Measurements from ENCODE around the gene EFNB2.

EFNB2 gene

DNA sequence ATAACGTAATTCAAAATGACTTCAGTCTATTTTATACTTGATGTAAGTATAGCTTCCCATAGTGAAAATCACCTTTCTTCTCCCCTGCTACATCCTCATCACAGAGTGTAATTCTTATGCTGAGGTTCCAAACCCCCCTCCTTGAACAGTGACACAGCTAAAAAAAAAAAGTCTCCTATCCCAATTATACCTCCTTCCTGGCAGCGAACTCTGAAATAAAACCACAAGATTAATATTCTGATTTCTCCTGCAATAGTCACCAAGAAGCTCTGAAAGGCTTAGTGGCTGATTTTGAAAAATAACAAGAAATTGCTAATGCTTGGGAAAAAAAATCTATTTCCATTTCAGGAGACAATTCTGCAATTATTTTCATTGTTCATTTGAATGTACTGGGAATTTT lies 36.3 kb downstream of the EFNB2 start:
- DNase-seq = no peak

GRCh38 chr13:106498571-106498970 lies 36.9 kb downstream of the EFNB2 start:
- DNase-seq = no peak

- no peak for DNase-seq
These were observed 37.3 kb downstream of the EFNB2 start for GRCh38 chr13:106498158-106498557.

GRCh38 chr13:106497079-106497478 lies 38.4 kb downstream of the EFNB2 start:
- DNase-seq = no peak

DNA sequence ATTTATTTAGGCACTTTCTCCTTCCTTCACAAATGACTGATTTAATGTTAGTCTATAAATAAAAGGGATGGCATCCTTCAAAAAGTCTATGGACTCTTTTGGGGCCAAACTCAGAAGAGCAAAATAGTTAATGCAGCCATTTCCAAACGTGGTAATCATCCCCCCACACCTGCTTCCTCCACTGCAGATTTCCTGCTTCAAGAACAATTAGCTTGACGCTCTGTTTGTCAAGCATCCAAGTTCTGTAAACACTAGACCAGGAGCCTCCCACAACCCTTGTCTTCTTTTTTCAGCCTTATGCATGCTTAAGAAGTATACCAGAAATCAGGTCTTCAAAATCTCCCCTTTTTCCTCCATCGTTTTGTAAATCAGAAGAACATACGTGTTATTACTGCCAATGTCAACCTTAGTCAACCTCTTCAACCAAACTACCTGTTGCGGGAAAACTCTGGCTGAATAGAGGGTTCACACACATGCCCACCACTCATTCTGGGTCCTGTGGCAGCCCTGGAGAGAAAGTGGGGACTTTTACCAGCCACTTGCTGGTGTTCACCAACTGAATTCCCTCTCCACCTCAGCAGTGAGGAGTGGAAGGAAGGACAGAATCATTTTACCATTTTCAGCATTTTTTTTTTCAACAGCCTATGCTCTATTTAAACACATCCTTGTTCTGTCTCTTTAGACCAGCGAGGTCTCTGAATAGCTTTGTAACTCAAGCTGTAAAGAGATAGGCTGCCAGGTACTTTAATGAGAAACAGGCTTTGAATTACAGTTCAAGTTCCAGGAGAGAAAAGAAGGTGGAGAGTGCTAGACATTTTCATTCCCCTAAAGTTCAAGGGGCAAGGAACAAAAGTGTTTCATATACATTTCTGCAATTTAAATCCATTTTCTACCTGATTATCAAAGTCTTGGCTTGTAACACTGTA lies 39.1 kb downstream of the EFNB2 start:
- no peak for DNase-seq

GRCh38 chr13:106494936-106495335 lies 40.5 kb downstream of the EFNB2 start:
- no peak for DNase-seq

GRCh38 chr13:106494506-106494905 lies 41.0 kb downstream of the EFNB2 start:
- no peak for DNase-seq

DNA sequence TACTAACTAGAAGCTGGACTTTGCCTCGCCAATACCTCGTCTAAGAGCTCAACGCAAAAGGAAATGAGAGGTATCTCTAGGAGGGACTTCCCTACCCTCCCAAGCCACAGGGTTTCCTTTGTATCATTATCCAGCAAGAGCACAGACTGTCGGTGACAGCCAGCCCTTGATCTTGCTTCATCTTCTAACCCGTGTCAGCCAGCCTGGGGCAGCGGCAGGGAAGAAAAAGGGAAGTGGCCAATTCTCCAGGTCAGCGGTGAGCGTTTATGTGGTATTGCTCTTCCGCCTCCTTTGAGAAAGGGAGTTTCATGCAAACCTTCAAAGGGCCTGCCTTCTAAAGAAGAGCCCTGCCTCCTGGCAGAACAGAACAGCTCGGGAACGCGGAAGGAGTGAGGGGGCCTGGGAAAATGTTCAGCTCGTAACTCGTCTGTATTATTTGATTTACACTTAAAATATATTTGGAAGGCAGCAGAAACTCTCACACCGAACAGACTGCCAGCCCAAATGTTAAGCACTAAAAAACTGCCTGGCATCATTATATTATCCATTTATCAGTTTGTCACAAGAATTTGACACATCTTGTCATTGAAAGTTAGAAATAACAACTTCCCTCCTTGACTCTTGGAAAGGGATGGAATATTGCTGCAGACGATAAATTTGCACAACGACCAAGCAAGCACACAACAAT lies 41.8 kb downstream of the EFNB2 start:
- no peak for DNase-seq

- no peak for DNase-seq
These were observed 42.6 kb downstream of the EFNB2 start for GRCh38 chr13:106492588-106493475.

- no peak for DNase-seq
These were observed 43.4 kb downstream of the EFNB2 start for GRCh38 chr13:106491928-106492587.

DNA sequence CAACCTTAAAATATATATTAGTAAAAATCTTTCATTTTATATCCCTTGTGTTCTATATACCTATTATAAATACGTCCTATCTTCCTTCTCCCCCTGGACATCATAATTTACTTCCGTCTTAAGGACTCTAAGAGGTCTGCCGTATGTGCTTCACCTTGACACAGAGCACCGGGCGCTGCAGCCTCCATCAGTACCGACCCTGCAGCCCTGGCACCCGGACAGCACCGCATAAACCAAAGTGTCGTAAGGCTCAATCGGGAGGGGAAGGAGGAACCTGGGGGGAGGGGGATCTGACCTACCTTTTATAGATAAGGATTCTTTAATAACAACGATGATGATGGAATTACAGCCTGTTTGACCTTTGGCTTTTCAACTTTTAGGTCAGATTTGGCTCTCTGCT lies 44.0 kb downstream of the EFNB2 start:
- DNase-seq = no peak

DNA sequence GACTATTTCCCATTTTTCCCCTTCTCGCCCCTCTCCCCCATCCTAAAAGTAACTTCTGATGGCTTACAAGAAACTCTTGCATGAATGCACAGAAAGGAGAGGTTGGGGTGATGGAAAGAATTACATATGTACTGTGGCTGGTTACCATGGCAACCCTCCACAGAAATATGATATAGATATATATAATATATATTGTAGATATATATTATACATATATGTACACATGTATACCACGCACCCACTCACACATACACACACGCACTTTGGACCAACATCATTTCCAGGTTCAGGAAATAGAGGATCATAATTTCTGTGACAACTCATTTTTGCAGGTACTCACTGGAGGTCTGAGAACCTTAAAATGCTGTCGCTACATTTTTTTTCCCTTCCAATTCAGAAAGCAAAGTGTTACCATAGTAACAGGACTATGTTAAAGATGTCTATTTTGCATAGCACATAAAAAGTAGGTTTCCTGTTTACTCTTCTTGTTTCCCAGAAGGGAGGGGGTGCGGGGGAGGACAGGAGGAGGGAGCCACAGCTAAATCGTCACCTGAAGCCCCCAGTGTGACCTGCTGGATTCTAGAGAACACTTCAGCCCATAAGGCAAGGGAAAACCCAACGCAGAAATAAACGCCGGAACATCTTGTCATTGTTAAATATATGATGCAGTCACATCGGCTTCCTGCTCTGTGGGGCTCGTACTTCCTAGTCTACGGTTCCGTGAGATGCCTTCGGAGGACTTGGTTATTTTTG lies 44.7 kb downstream of the EFNB2 start:
- no peak for DNase-seq

- DNase-seq = no peak
These were observed 45.5 kb downstream of the EFNB2 start for GRCh38 chr13:106489849-106490568.

- DNase-seq = no peak
These were observed 46.8 kb downstream of the EFNB2 start for GRCh38 chr13:106488686-106489085.

GRCh38 chr13:106488076-106488475 lies 47.4 kb downstream of the EFNB2 start:
- DNase-seq = no peak

- DNase-seq = no peak
These were observed 48.3 kb downstream of the EFNB2 start for GRCh38 chr13:106487129-106487528.

DNA sequence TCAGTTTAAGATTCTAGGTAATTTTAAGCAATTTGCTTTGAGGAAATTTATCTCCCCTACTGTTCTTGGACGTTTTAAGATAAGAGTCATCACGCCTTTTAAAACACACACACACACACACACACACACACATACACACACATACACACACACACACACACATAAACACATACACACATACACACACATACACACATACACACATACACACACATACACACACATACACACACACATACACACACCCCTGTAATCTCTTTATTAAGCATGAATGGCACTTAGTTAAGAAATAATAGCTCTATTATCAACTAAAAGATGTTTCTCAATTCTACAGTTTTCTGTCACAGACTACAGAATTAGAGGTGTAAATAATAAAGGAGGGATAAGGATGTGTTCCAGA lies 49.2 kb downstream of the EFNB2 start:
- no peak for DNase-seq

- DNase-seq = no peak
These were observed 50.8 kb downstream of the EFNB2 start for GRCh38 chr13:106484537-106485193.

GRCh38 chr13:106484084-106484483 lies 51.4 kb downstream of the EFNB2 start:
- DNase-seq = peak; percentile 35

DNA sequence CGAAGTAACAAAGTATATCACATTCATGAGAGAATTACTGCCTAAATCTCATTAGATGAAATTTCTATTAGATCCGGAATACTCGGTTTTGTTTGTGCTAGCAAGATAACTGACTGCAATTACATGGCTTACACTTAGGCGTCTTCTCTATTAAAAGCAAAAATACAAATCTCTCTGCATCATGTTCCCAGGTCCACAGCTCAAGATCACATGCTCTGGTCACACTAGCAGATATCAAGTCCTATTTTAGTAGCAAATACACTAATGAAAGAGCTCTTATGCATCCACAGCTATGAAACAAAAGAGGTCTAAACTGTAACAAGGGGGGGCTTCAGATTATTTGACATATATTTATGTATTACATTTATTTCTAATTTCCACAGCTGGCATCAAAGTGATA lies 53.5 kb downstream of the EFNB2 start:
- no peak for DNase-seq

All from fibroblast of skin of back (primary cell).